HL-60/S4 treated with retinoic acid at 250 ng/mL for 4 days and 3 days (cell line): Measurements from ENCODE around the gene INSYN1.

Experiments
- in situ Hi-C: fragments of 300-500 bp; cut with MboI; formaldehyde crosslinking; loops from 2 replicates; pipeline ENCODE4 v1.7.0; 2022; ENCODE audit warnings: low sequenced_read_pairs

Gene INSYN1

GRCh38 chr15:73691396-73691795 is 61.8 kb downstream of the INSYN1 start:
- in situ Hi-C loops, result loop anchor here (25.0 kb wide), 1 partner anchor 404 kb away; no protein-coding TSS in a partner anchor

- in situ Hi-C loops, result loop anchor here (25.0 kb wide), 1 partner anchor 401 kb away; no protein-coding TSS in a partner anchor
Measured at GRCh38 chr15:73688455-73688854, 64.7 kb downstream of the INSYN1 start.

GRCh38 chr15:73687351-73687750 is 65.8 kb downstream of the INSYN1 start:
- in situ Hi-C loops, result loop anchor here (25.0 kb wide), 1 partner anchor 400 kb away; no protein-coding TSS in a partner anchor

GRCh38 chr15:73686781-73687256 is 66.3 kb downstream of the INSYN1 start:
- in situ Hi-C loops, result loop anchor here (25.0 kb wide), 1 partner anchor 400 kb away; no protein-coding TSS in a partner anchor

- in situ Hi-C loops, result loop anchor here (25.0 kb wide), 1 partner anchor 399 kb away; no protein-coding TSS in a partner anchor
Measured at GRCh38 chr15:73685981-73686380, 67.2 kb downstream of the INSYN1 start.
